Ectodermal cell (in vitro differentiated cells): ENCODE data around the gene ZSCAN10.

Experiments
- H3K27ac ChIP-seq: 2 replicates; pipeline ENCODE4 v1.7.0; 2013; ENCODE audit warnings: mild to moderate bottlenecking, low read depth, low read length; ENCODE audit not compliant: insufficient read depth, poor library complexity, severe bottlenecking
- H3K27me3 ChIP-seq: 2 replicates; pipeline ENCODE4 v1.7.0; 2013; ENCODE audit warnings: mild to moderate bottlenecking, low read length; ENCODE audit not compliant: insufficient read depth, control insufficient read depth, poor library complexity, severe bottlenecking
- H3K36me3 ChIP-seq: one replicate; pipeline ENCODE4 v1.7.0; 2013; ENCODE audit warnings: low read length; ENCODE audit not compliant: control insufficient read depth, insufficient read depth
- H3K4me1 ChIP-seq: one replicate; pipeline ENCODE4 v1.7.0; 2013; ENCODE audit warnings: low read length; ENCODE audit not compliant: control insufficient read depth, insufficient read depth
- H3K4me3 ChIP-seq: 2 replicates; pipeline ENCODE4 v1.7.0; 2013; ENCODE audit warnings: low read depth, low read length, control low read depth; ENCODE audit not compliant: insufficient read depth
- H3K9me3 ChIP-seq: 2 replicates; pipeline ENCODE4 v1.7.0; 2013; ENCODE audit warnings: mild to moderate bottlenecking, low read length, moderate library complexity; ENCODE audit not compliant: control insufficient read depth
- whole genome bisulfite sequencing, 2 experiments: methylation state at CpG; one replicate each; pipeline ENCODE4 v1.1.7; 2013; ENCODE audit warnings: missing lambda C conversion rate in 2 of 2; 5-methylcytosine and 5-hydroxymethylcytosine counted together

Gene ZSCAN10

DNA sequence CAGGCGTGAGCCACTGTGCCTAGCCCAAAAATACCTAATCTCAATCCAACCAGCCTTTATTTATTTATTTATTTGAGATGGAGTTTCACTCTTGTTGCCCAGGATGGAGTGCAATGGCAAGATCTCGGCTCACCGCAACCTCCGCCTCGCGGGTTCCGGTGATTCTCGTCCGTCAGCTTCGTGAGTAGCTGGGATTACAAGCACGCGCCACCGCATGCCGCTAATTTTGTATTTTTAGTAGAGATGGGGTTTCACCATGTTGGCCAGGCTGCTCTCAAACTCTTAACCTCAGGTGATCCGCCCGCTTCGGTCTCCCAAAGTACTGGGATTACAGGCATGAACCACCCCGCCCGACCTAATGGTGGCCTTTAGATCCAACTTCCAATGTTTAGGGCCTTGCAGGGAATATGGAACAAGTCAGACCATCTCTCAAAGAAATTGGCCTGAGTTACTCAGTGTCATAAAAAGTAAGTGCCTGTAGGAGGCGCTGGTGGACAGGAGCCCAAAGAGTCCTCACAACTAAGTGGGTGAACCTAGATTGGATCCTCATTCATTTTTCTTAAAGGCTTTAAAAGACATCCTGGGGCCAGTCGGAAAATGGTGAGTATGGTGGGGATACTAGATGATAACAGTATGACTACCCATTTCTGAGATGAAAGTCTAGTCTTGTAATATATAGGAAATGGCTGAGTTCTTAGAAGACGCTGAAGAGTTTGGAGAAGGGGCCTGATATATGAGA lies 4.6 kb downstream of the ZSCAN10 start:
- WGBS, 2 experiments = 90 to 92% methylated on average over 22 of the region's 22 CpGs
- H3K27ac ChIP-seq = no peak overlapping the region
- no peaks in the 10 kb centered on the region for H3K36me3 ChIP-seq
- no peaks in the 10 kb centered on the region for H3K9me3 ChIP-seq
- H3K4me3 ChIP-seq = no peak overlapping the region
- H3K27me3 ChIP-seq = peaks cover 16% of the 10 kb centered on the region
- H3K4me1 ChIP-seq = peaks cover 28% of the 10 kb centered on the region

DNA sequence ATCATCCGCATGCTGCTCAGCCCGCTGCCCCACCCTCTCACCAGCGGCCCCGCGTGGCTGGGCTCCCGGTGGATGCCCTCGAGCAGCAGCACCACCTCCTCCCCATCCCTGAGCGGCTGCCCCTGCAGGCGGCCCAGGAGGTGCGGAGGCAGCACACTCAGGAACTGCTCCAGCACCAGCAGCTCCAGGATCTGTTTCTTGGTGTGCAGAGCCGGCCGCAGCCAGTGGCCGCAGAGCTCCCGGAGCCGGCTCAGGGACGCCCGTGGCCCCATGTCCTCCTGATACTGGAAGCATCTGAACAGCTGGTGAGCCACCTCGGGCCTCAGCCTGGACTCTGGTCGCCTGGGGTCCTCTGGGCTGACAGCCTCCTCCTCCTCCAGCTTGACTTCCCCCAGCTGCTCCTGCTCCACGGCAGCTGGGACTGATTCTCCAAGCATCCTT lies 6.6 kb downstream of the ZSCAN10 start:
- Histone ChIP-seq H3K27me3 (no peaks in the 10 kb centered on the region), H3K4me3 (no peak overlapping the region), H3K4me1 (peaks cover 13% of the 10 kb centered on the region), H3K36me3 (no peaks in the 10 kb centered on the region), H3K27ac (no peak overlapping the region), H3K9me3 (no peaks in the 10 kb centered on the region)
- WGBS, 2 experiments = 89 to 92% methylated on average over 20 of the region's 20 CpGs

GRCh38 chr16:3091551-3091950 lies 7.5 kb downstream of the ZSCAN10 start:
- H3K27me3 ChIP-seq = no peaks in the 10 kb centered on the region
- no peaks in the 10 kb centered on the region for H3K9me3 ChIP-seq
- H3K27ac ChIP-seq = no peak overlapping the region
- WGBS, 2 experiments = 92 to 93% methylated on average over 8 of the region's 8 CpGs
- no peaks in the 10 kb centered on the region for H3K36me3 ChIP-seq
- H3K4me3 ChIP-seq = no peak overlapping the region
- peaks cover 10% of the 10 kb centered on the region for H3K4me1 ChIP-seq

DNA sequence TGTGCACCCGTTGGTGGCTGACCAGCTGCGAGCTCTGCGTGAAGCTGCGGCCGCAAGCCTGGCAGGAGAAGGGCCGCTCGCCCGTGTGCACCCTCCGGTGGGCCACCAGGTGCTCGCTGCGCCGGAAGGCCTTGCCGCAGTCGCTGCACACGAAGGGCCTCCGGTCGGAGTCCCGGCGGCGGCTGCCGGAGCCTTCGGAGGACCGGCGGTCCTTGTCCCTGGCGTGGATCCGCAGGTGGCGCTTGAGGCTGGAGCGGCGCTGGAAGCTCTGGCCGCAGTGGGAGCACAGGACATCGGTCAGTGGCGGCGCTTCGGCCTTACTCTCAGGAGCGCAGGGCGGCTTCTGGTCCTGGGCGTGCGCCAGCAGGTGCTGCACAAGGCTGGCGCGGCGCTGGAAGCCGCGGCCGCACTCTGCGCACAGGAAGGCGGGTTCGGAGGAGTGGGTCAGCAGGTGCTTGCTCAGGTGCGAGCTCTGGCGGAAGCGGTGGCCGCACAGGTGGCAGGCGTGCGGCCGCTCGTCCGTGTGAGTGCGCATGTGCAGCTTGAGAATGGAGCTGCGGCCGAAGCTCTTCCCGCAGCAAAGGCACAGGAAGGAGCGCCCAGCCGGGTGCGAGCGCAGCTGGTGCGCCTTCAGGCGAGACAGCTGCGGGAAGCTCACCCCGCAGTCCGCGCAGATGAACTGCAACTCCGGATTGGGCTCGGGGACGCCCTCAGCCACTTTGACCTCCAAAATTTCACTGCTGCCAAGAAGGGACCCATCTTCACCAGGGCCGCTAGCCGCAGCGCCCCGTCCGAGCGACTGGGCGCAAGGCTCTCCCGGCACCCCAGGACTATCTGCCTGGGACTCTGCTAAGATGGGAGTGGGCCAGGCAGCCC lies 9.1 kb downstream of the ZSCAN10 start:
- H3K4me1 ChIP-seq = peaks cover 10% of the 10 kb centered on the region
- no peaks in the 10 kb centered on the region for H3K27me3 ChIP-seq
- H3K36me3 ChIP-seq = no peaks in the 10 kb centered on the region
- H3K9me3 ChIP-seq = no peaks in the 10 kb centered on the region
- WGBS, 2 experiments = 96 to 97% methylated on average over 81 of the region's 81 CpGs
- no peak overlapping the region for H3K27ac ChIP-seq
- no peak overlapping the region for H3K4me3 ChIP-seq

DNA sequence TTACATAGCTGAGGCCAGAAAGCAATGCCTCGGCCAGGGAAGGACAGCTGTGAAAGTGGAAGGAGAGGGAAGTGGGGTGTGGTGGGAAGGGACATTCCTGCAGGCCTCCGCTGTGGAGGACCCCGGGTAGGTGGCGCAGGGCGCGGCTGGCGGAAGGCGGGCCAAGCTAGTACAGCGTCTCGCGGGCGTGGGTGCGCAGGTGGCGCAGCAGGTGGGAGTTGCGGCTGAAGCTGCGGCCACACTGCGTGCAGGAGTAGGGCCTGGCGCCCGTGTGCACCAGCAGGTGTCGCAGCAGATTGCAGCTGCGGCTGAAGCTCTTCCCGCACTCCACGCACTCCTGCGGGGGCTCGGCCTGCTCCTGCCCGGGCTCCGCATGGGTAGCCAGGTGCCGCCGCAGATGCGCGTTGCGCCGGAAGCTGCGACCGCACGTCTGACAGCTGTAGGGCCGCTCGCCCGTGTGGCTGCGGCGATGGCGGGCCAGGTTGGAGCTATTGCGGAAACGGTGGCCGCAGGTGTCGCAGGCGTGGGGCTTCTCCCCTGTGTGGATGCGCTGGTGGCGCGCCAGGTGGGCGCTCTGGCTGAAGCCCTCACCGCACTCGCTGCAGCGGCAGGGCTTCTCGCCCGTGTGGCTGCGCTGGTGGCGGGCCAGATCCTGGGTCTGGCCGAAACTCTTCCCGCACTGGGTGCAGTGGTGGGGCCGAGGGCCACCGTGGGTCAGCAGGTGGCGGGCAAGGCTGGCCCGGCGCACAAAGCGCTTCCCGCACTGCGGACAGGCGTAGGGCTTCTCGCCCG lies 10.0 kb downstream of the ZSCAN10 start:
- Histone ChIP-seq H3K27me3 (no peaks in the 10 kb centered on the region), H3K27ac (no peak overlapping the region), H3K9me3 (no peaks in the 10 kb centered on the region), H3K4me1 (peaks cover 10% of the 10 kb centered on the region), H3K4me3 (no peak overlapping the region), H3K36me3 (no peaks in the 10 kb centered on the region)
- 96% methylated on average over 71 of the region's 71 CpGs for WGBS, 2 experiments

DNA sequence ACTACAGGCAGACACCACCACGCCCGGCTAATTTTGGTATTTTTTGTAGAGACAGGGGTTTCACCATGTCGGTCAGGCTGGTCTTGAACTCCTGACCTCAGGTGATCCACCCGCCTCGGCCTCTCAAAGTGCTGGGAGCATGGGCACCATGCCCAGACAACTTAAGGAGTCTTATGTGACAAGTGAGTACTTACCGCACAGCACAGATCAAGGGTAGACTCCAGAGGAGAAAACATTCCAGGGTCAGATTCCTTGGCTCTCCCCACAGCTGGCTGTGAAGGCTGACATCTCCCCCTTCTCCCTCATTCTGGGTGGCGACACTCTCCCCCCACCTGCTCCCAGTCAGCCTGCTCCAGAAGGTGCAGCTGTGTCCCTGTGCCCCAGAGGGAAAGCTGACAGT lies 10.6 kb downstream of the ZSCAN10 start:
- WGBS, 2 experiments = 91 to 96% methylated on average over 7 of the region's 7 CpGs
- Histone ChIP-seq H3K4me1 (peaks cover 10% of the 10 kb centered on the region), H3K9me3 (no peaks in the 10 kb centered on the region), H3K36me3 (no peaks in the 10 kb centered on the region), H3K4me3 (no peak overlapping the region), H3K27me3 (no peaks in the 10 kb centered on the region), H3K27ac (no peak overlapping the region)

GRCh38 chr16:3087243-3088235 lies 11.6 kb downstream of the ZSCAN10 start:
- H3K27ac ChIP-seq = no peak overlapping the region
- H3K4me3 ChIP-seq = no peak overlapping the region
- no peaks in the 10 kb centered on the region for H3K9me3 ChIP-seq
- peaks cover 10% of the 10 kb centered on the region for H3K4me1 ChIP-seq
- H3K27me3 ChIP-seq = no peaks in the 10 kb centered on the region
- WGBS, 2 experiments = 73 to 74% methylated on average over 18 of the region's 18 CpGs
- H3K36me3 ChIP-seq = no peaks in the 10 kb centered on the region

DNA sequence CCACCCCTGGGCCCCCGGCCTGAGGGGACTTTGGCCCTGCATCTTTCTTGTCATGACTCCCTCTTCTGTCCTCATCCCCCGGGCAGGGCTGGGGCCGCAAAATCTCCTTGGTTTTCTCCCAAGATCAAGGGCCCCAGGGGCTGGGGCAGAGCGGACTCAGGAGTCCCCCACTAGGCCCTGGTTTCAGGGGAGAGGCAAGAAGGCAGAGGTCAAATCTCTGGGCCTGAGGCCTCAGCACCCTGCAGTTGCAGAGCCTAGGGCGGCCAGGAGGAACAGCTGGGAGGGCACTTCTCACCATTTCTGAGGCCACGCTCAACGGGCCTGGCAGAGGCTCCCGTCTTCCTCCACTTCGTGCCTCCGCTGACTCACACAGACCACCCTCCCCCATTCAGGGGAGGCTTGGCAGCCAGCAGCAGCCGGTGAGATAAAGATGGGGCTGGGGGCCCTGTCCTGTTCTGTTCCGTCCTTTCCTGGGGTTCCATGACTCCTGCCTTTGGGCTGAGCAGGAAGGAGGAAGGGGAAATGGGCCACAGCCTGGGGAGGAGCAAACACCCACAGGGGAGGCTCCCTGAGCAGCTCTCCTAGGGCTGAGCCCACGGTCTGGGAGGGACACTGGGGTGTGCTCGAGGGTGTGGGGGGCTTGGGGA lies 12.4 kb downstream of the ZSCAN10 start:
- Histone ChIP-seq H3K4me1 (peaks cover 10% of the 10 kb centered on the region), H3K9me3 (no peaks in the 10 kb centered on the region), H3K4me3 (no peak overlapping the region), H3K27ac (no peak overlapping the region), H3K27me3 (no peaks in the 10 kb centered on the region), H3K36me3 (no peaks in the 10 kb centered on the region)
- WGBS, 2 experiments = 89 to 90% methylated on average over 14 of the region's 14 CpGs
